DMS53 treated with DMSO at 0.1 percent for 48 hours (cell line): ENCODE data around the gene GLI1.
"Not testable (repeated sequence)": the region's sequence is repeated elsewhere in the genome, so short reads cannot be mapped to it uniquely, and the experiment has no call there.

Experiments
- DNase-seq: peaks from one replicate; lab custom pipeline; 2025; ENCODE audit not compliant: unreplicated experiment; lab: John Stamatoyannopoulos, UW

GLI1 gene

DNA sequence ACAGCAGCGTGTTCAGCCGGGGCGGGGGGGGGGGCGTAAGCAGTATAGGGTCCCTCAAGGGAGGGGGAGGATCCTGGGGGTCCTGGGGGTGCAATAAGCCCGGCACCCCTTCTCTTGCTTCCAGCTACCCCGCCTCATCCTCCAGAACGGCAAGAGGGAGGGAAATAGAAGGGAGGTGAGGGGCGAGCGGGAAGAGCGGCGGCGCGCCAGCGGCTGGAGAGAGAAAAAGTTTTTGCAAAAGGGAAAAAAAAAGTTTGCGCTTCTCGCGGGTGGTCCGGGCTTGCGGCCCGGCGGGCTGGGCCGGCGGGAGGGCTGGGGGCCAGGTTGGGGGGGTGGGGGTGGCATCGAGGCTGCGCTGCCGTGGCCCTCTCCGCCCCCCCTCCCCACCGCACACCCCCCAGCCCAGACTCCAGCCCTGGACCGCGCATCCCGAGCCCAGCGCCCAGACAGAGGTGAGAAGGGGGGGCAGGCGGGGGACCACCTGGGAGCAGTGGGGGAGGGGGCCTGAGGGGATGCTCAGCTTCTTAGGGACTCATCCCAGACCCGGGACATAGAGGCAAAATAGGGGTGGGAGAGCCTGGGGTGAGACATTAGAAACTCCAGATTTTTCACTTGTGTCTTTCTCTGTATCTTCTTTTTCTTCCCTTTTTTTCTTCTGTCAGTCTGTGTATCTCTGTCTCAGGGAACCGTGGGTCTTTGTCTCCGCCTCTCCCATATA is at the start of gene GLI1:
Gene GLI1, plus strand, starts transcription at position 36 of the 718 bp plus-strand sequence. CDS start 3,907 bp downstream, outside the sequence.
- no peak for DNase-seq

DNA sequence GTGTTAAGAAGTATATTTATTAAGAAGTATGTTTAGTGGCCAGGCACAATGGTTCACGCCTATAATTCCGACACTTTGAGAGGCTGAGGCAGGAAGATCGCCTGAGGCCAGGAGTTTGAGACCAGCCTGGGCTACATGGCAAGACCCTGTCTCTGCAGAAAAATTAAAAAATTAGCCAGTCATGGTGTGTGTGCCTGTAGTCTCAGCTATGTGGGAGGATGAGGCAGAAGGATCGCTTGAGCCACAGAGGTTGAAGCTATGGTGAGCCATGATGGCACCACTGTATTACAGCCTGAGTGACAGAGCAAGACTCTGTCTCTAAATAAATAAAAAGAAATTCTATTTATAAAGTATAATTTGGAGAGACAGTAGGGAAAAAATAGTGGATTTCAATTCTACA is 49.1 kb upstream of the GLI1 start:
- no peak for DNase-seq

DNA sequence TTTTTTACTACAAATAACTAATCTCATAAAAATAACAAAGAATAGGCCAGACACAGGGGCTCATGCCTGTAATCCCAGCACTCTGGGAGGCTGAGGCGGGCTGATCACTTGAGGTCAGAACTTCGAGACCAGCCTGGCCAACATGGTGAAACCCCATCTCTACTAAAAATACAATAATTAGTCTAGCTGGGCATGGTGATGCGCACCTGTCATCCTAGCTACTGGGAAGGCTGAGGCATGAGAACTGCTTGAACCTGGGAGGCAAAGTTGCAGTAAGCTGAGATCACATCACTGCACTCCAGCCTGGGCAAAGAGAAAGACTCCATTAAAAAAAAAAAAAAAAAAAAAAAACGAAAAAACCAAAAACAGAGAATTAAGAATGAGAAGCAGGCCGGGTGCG is 45.4 kb upstream of the GLI1 start:
- not testable (repeated sequence) for DNase-seq

DNA sequence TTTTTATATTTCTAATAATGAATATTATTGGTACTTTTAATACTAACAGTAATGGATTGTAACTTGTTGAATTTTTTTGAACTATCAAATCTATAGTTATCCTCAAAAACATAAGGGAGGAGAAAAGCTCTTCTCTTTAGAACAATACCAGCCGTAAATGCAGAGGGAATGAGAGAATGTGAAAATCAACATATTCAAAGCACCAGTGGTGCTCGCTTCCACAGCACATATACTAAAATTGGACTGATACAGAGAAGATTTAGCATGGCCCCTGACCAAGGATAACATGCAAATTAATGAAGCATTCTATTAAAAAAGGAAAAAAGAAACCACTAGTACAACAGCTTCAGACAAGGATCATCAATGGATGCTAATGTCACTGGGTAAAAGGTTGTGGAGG is 44.5 kb upstream of the GLI1 start:
- DNase-seq, result no peak

GRCh38 chr12:57416039-57416996 is 43.3 kb upstream of the GLI1 start:
- no peak for DNase-seq

- no peak for DNase-seq
Measured at GRCh38 chr12:57418255-57418654, 41.3 kb upstream of the GLI1 start.

DNA sequence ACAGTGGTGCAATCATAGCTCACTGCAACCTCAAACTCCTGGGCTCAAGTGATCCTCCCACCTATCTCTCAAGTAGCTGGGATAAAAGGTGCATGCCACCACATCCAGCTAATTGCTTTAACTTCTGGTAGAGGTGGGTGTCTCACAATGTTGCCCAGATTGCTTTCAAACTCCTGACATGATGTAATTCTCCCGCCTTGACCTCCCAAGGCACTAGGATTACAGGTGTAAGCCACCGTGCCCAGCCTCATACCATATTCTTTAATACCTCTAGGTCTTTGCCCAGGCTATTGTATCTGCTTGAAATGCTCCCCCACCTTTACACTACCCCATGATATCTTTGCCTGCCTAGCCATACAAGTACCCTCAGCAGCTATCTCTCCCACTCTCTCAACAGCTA is 40.1 kb upstream of the GLI1 start:
- no peak for DNase-seq

GRCh38 chr12:57420482-57420881 is 39.1 kb upstream of the GLI1 start:
- no peak for DNase-seq

- DNase-seq, result not testable (repeated sequence)
Measured at GRCh38 chr12:57426948-57427347, 32.6 kb upstream of the GLI1 start.

DNA sequence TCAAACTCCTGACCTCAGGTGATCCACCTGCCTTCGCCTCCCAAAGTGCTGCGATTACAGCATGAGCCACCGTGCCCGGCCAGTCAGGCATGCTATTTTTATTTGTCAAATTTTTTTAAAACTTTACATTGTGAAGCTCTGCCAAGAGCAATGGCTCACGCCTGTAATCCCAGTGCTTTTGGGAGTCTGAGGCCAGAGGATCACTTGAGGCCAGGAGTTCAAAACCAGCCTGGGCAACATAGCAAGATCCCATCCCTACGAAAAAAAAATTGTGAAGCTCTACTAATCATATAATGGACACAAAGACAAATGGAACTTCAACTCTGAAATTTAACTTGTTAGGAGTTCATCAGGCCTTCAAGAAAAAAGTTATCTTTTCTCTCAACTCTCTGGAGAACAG is 30.6 kb upstream of the GLI1 start:
- DNase-seq, result no peak

DNA sequence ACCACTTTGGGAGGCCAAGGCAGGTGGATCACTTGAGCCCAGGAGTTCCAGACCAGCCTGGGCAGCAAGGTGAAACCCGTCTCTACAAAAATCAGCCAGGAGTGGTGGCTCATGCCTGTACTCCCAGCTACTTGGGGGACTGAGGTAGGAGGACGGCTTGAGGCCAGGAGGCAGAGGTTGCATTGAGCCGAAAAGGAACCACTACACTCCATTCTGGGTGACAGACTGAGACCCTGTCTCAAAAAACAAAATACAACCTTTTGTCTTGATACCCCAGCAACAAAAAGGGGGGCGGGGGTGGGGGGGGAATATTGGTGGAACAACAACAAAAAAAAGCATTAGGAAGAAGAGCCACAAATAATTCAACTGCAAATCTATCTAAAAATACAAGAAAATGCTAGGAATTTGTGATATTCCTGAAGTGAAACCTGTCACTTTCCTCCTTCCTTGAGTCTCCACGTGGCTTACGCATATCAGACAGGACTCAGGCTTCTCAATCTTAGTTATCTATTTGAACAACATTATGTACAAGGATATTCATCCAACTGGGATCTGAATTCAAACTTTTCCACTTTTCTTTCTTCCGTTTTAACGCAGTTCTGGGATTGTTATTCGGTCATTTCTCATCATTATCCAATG is 30.0 kb upstream of the GLI1 start:
- DNase-seq, result peak; percentile 41

DNA sequence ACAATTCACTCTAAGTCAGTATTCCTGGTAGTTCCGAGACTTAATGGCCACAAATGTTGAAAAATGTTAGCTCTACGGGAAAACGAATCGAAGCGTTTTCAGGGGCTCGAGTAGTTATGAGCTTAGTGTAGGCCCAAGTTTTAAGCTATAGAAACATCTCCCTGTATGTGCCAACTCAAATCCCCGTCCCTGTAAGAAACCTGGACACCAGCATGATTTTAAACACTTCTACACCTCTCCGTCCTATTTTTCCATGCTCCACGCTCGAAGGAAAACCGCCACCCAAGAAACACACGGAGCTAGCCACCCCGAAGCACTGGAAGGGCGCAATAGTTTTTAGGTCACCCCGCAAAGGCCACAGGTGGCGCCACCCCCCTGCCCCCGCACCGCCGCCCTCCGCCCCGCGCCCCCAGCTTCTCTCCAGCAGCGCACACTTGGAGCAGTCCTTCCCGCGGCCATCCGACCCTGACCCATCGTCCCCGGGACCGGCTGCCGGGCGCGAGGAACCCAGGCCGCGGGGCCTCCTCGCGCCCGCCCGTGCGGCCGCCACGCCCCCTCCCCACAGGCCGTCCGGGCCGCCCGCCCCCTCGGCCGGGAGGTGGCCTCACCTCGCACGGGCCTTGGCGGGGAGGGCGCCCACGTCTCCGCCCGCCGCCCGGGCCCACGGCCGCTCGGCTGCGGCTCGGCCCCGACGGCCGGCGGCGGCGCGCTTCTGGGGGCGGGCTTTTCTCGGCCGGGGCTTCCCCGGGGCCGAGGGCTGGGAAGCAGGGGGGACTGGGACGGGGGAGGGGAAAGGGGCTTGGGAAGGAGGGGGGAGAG is 29.3 kb upstream of the GLI1 start:
- DNase-seq, result peak; percentile 67

DNA sequence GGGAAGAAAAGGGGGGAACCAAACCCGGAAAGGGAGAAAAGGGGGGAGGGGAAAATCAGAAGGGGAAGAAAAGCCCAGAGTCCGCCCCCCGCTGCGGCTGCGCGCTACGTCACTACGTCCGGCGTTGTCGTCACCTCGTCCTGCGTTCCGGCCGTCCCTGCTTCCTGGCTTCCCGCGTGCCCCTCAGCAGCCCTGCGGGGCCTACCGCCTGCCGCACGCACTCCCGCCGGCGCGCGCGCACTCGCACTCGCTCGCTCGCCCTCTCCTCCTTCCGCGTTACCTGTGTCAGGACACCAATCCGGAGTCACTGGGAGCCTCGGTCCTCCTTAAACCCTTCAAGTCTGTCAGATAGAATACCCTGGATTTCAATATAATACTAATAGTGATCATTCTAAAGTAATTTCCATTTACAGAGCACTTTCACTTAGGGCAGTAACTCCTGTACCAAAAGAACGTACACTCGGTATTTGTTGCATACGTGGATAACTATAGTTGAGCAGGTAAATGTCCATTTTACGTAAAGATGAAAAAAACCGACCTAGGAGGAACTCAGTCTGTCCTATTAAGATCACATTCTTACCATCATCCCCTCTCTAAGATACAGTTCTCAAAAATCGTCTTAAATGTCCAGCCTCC is 28.5 kb upstream of the GLI1 start, which contains the start of gene R3HDM2:
Gene R3HDM2, minus strand, starts transcription at position 113 of the 636 bp plus-strand sequence. CDS start 120,615 bp downstream, outside the sequence.
- peak; percentile 98 for DNase-seq

DNA sequence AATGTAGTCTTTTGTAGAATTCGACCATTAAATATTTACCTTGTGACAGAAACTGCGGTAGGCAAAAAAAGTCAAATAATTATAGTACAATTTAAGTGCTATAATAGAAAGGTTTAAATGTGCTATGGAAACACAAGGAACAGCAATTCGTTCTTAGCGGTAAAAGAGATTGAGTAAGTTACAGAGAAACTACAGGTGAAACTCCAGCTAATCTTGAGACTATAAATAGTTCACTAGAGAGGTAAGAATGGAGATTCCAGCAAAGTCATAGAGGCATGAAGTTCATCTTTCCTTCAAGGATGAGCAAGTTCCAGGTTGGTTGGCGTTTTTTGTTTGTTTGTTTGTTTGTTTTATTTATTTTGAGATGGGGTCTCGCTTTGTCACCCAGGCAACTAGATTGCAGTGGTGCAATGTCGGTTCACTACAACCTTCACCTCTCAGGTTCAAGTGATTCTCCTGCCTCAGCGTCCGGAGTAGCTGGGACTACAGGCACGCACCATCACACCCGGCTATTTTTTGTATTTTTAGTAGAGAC is 27.9 kb upstream of the GLI1 start:
- DNase-seq, result no peak

DNA sequence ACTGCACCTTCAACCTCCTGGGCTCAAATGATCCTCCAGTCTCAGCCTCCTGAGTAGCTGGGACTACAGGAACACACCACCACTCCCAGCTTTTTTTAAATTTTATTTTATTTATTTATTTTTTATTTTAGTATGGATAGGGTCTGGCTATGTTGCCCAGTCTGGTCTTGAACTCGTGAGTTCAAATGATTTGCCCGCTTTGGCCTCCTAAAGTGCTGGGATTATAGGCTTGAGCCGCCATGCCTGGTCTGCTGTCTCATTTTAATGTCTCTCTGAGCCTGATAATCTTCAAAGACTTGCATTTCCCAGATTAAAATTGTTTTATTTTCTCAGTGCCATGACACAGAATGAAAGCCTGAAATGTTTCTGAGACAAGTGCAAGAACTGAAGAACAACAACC is 26.2 kb upstream of the GLI1 start:
- no peak for DNase-seq

DNA sequence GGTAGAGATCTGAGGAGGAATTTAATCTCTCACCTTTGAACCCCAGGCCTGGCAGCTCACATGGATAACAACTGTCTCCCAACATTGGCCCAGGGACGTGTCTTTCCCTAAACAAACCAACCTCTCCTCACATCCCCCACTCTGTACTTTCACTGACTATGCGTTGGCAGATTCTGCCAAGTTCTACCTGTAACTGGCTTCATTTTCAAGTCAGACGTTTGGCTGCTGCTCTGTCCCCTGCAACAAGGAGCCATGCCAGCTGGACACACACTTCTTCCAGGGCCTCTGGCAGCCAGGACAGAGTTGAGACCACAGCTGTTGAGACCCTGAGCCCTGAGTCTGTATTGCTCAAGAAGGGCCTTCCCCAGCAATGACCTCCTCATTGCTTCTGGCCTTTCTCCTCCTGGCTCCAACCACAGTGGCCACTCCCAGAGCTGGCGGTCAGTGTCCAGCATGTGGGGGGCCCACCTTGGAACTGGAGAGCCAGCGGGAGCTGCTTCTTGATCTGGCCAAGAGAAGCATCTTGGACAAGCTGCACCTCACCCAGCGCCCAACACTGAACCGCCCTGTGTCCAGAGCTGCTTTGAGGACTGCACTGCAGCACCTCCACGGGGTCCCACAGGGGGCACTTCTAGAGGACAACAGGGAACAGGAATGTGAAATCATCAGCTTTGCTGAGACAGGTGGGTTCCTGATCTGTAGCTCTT is 24.9 kb upstream of the GLI1 start, which contains the start of gene INHBC:
Gene INHBC, plus strand, starts transcription at position 268 of the 707 bp plus-strand sequence. Its CDS starts 103 bp downstream, at position 371.
- DNase-seq, result no peak

- no peak for DNase-seq
Measured at GRCh38 chr12:57435293-57435692, 24.3 kb upstream of the GLI1 start.

- no peak for DNase-seq
Measured at GRCh38 chr12:57438400-57438799, 21.2 kb upstream of the GLI1 start.

DNA sequence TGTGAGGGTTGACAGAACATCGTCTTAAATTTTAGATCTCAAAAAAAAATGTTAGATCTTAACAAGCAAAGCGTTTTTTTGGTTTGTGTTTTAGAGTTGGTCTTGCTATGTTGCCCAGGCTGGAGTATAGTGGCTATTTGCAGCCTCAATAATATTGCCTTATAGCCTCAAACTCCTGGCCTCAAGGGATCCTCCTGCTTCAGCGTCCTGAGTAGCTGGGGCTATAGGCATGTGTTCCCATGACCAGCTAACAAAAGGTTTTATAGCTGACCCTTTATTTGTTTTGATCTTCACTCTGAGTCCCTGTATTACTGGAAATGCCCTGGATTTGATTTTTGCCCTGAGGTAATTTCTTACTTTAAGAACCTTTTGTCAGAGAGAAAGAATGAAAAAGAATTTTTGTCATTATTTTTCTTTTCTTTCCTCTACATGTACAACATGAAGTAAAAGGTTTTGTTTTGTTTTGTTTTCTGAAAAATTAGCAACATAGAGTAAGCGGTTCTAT is 19.8 kb upstream of the GLI1 start:
- DNase-seq, result no peak
